Prostate gland (tissue), 2 donors: ENCODE data around the gene CCDC192.

Experiments used
- POLR2A ChIP-seq: fragments of 450-650 bp; IDR thresholded peaks from one replicate; pipeline ENCODE4 v1.6.1; 2016; ENCODE audit warnings: antibody characterized with exemption, mild to moderate bottlenecking
- TF ChIP-seq, protein P1 (sequence below), 4 experiments: fragments of 200-600 bp in 2 of 4; fragments of 450-650 bp in 2 of 4; sonication (generic) in 2 of 4; IDR thresholded peaks; 1 replicate in 3 of 4; 2 replicates in 1 of 4; pipeline ENCODE4 v1.5.1; 2016 to 2019; ENCODE audit warnings: antibody characterized with exemption in 4 of 4, mild to moderate bottlenecking in 2 of 4, moderate library complexity in 2 of 4

DNA sequence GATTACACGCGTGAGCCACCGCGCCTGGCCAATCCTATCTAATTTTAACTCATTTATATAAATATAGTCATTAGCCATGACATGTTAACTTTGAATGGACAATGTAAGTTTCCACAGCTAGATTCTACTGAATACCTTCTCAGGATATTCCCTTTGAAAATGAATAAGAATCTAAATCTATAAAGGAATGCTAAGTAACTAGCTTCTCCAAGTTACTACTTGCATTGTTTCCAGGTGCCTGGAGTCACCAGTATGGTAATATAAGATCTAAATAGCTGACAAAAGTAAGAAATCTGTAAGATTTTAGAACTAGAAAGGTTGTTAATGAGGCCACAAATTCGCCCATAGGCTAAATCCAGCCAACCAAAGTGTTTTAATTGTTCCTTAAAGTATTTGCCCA lies 191.3 kb downstream of the CCDC192 start:
- TF ChIP-seq, protein P1, sequence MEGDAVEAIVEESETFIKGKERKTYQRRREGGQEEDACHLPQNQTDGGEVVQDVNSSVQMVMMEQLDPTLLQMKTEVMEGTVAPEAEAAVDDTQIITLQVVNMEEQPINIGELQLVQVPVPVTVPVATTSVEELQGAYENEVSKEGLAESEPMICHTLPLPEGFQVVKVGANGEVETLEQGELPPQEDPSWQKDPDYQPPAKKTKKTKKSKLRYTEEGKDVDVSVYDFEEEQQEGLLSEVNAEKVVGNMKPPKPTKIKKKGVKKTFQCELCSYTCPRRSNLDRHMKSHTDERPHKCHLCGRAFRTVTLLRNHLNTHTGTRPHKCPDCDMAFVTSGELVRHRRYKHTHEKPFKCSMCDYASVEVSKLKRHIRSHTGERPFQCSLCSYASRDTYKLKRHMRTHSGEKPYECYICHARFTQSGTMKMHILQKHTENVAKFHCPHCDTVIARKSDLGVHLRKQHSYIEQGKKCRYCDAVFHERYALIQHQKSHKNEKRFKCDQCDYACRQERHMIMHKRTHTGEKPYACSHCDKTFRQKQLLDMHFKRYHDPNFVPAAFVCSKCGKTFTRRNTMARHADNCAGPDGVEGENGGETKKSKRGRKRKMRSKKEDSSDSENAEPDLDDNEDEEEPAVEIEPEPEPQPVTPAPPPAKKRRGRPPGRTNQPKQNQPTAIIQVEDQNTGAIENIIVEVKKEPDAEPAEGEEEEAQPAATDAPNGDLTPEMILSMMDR (IDR thresholded peaks at IDR 0.05), result no peak
- no peak for TF ChIP-seq POLR2A
